ENCODE data around the gene UBR1.

DNA sequence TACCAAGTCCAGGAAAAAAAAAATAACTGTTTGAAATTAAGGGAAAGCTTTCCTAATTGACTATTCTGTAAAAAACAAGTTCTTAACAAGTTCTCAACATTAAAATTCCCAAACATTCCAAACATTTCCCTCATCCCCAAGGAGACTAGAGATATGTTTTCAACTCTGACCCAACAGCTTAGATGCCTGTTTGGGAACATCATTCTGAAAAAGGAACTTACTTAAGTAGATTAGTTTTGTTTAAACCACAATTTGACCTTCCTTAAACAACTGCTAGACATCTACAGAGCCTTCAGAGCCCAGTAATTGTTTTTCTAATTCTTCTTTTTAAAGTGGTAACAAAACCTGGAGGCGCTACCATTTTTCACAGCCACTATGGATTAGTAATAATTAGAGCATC is 12.8 kb downstream of the UBR1 start:
- TF ChIP-seq, protein P1, sequence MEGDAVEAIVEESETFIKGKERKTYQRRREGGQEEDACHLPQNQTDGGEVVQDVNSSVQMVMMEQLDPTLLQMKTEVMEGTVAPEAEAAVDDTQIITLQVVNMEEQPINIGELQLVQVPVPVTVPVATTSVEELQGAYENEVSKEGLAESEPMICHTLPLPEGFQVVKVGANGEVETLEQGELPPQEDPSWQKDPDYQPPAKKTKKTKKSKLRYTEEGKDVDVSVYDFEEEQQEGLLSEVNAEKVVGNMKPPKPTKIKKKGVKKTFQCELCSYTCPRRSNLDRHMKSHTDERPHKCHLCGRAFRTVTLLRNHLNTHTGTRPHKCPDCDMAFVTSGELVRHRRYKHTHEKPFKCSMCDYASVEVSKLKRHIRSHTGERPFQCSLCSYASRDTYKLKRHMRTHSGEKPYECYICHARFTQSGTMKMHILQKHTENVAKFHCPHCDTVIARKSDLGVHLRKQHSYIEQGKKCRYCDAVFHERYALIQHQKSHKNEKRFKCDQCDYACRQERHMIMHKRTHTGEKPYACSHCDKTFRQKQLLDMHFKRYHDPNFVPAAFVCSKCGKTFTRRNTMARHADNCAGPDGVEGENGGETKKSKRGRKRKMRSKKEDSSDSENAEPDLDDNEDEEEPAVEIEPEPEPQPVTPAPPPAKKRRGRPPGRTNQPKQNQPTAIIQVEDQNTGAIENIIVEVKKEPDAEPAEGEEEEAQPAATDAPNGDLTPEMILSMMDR (IDR thresholded peaks at IDR 0.05) = no peak
- no peak for TF ChIP-seq POLR2A (IDR thresholded peaks at IDR 0.05)

All from esophagus squamous epithelium (tissue), 4 donors.